H1 (cell line): Measurements from ENCODE around the gene SPRR2F. TPM values are rescaled to one million over a fixed set of nuclear protein-coding genes. Genes with fewer than 3 reads are reported as not detected.

ENCODE experiments used
- CHD2 ChIP-seq: IDR thresholded peaks from 2 replicates; pipeline ENCODE4 v1.6.1; 2012; ENCODE audit warnings: low read length, improper control_type of control experiment
- CHD7 ChIP-seq: fragments of 300-600 bp; sonication (generic); IDR thresholded peaks from 2 replicates; pipeline ENCODE4 v1.7.1; 2012; ENCODE audit warnings: low read length, moderate library complexity, mild to moderate bottlenecking, inconsistent platforms; ENCODE audit not compliant: insufficient replicate concordance
- KDM1A ChIP-seq: fragments of 200-600, 300-600 bp; sonication (generic); IDR thresholded peaks from 2 replicates; pipeline ENCODE4 v1.7.1; 2016; ENCODE audit warnings: mild to moderate bottlenecking, low read length, borderline replicate concordance
- SRF ChIP-seq: IDR thresholded peaks from 2 replicates; pipeline ENCODE4 v1.6.1; 2011; ENCODE audit warnings: mild to moderate bottlenecking, low read depth, low read length, moderate library complexity
- TAF7 ChIP-seq: optimal IDR thresholded peaks from 2 replicates; pipeline ENCODE3; 2011; ENCODE audit warnings: low read depth, mild to moderate bottlenecking, inconsistent platforms, low read length, moderate library complexity, borderline replicate concordance
- USF2 ChIP-seq: IDR thresholded peaks from 2 replicates; pipeline ENCODE4 v1.6.1; 2011; ENCODE audit warnings: low read length, improper control_type of control experiment
- polyA plus RNA-seq, 7 experiments: library from polyadenylated mRNA; depleted of rRNA in 3 of 7; stranded (reverse) in 5 of 7; unstranded in 2 of 7; fragments of >200 nt in 5 of 7; fragments of 200-250 nt in 2 of 7; gene quantifications; 1 replicate in 5 of 7; 2 replicates in 1 of 7; 4 replicates in 1 of 7; pipeline versions ENCODE4 v1.2.1 to v1.2.3, GENCODE V29; 2011 to 2013; ENCODE audit warnings: missing spikeins in 2 of 7, mixed read lengths in 2 of 7
- total RNA-seq: library from RNA; stranded (reverse); fragmentation: NEBNext Ultra II Directional; extraction: Animal tissue kit (Norgen Biotek cat#: 25700); gene quantifications from 2 replicates; pipeline ENCODE4 v1.2.1, GENCODE V29; 2021

The SPRR2F gene
- total and polyA plus RNA-seq, 2 of the 8 experiments (the other 6 are each of a cell fraction or from before 2014, with no cell fraction given), result 0.50 to 1.1 TPM

DNA sequence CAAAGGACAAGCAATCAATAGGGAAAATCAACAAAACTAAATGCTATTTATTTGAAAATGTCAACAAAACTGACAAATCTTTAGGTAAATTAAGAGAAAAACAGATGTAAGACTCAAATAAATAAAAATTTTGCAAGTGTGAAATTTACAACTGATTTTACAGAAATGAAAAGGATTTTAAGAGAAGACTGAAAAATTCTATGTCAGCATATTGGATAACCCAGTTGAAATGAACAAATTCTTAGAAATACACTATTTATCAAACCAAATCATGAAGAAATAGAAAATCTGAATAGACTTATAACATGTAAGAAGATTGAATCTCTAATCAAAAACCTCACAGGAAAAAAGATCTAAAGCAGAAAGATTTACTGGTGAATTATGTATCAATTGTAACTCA, 7.6 kb upstream of the SPRR2F start (continued):
- TF ChIP-seq USF2, result no peak
- no peak for TF ChIP-seq TAF7
- no peak for TF ChIP-seq SRF
- no peak for TF ChIP-seq CHD7
- no peak for TF ChIP-seq KDM1A
- TF ChIP-seq CHD2, result no peak
